ENCODE data around the gene CEPT1.
A peak's percentile ranks its signal among the peaks of the same experiment; 100 is the strongest.

CEPT1 gene

GRCh38 chr1:111193712-111194480 is 53.9 kb downstream of the CEPT1 start:
- DNase-seq: no peak

GRCh38 chr1:111195002-111195684 is 55.1 kb downstream of the CEPT1 start:
- no peak for DNase-seq

DNA sequence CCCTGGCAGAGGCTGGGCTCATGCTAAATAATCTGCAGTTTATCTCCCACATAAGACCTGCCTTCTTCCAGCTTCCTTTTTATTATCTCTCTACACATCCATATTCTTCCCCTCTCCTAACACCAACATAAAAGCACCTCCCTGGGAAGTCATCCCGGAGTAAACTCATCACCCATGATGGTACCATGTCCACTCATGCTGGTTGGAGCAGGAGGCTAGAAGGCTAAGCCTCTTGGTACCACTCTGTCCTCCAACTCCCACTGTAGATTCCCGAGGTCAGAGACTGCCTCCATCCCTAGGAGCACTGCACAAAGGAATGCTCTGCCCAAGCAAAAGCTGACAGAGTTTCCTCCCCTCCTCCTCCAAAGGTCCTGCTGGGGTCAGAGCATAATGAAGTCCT is 56.2 kb downstream of the CEPT1 start:
- no peak for DNase-seq

- DNase-seq: peak in 1 of 2 experiments; percentile 50
Measured at GRCh38 chr1:111197598-111198284, 57.7 kb downstream of the CEPT1 start.

DNA sequence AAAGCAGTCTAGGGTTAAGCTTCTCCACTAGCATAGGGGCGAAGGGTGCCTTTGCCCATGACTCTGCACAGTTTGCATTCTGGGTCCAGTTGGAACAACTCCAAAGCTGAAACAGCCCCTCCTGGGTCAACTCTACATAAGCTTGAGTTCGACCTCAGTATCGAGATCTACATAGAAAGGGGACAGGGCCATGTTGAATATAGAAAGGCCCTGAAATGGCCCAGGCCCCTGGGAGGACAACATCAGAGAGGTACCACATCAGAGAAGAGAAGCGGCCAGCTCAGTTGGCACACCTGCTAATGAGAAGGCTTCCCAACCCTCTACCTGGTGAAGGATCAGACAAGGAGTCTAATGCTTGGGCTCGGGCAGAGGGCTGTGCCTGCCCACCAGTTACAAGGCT is 58.8 kb downstream of the CEPT1 start:
- no peak for DNase-seq

DNA sequence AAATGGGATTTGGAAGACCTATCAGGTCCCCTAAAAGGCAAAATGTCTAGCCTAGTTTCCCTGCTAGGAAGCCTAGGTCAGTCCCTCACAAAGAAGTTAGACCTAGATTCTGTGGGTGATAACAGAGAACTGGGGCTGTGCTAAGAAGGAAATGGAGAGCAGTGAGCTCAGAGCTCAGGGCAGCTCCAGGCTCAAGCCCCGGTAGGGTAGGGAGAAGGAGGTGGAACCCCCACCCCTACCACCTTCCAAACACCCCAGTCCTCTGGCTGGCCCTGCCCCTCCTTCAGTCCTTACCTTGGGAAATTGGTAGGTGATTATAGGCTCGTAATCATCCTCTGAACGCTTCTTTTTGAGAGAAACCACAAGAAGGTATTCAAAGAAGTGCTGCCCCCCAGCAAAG is 59.3 kb downstream of the CEPT1 start:
- DNase-seq: no peak

DNA sequence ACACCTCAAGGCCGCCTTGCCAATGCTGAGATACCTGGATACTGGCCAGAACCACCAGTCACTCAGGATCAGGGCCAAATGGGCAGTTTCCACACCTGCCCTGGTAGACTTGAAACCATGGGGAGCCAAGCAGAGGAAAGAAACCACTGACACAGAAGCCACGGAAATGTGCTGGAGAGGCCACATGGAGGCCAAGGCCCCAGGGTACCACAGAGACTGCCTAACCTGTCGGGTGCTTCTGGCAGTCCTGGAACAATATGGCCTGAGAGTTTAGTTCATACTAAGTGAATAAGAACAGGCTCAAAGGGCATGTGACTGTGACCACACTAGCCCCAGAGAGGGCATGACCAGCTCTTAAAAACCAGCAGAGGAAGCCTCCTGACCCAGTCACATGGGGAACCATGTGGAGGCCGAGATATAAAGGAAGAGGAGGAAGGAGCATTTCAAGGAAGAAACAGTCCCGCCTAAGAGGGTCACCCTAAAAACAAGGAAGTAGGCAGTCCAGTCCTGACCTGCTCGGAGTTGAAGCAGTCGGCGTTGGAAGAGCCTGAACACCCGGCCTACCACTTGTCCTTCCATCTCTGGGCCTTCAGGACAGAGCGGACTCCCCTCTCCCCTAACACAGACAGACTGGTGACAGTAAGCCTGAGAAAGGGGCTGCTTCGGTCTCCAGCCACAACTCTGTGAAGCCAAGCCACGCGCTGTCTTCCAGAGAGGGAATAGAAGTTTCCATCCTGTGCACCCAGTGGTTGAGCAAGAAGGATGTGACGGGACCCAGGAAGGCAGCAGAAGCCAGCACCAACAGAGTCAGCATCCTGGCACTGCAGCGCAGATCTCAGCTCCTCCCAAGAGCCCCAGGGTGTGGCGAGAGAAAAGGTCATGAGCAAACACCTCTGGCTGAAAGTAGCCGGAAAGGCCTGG is 60.1 kb downstream of the CEPT1 start, which contains the start of gene DENND2D:
Gene DENND2D (minus strand): TSS at position 766 of the 921 bp plus-strand sequence. CDS start 187 bp downstream, at position 579.
- no peak for DNase-seq

- no peak for DNase-seq
Measured at GRCh38 chr1:111200802-111201161, 60.8 kb downstream of the CEPT1 start.

GRCh38 chr1:111201275-111202090 is 61.5 kb downstream of the CEPT1 start:
- no peak for DNase-seq

- no peak for DNase-seq
Measured at GRCh38 chr1:111202366-111202706, 62.3 kb downstream of the CEPT1 start.

DNA sequence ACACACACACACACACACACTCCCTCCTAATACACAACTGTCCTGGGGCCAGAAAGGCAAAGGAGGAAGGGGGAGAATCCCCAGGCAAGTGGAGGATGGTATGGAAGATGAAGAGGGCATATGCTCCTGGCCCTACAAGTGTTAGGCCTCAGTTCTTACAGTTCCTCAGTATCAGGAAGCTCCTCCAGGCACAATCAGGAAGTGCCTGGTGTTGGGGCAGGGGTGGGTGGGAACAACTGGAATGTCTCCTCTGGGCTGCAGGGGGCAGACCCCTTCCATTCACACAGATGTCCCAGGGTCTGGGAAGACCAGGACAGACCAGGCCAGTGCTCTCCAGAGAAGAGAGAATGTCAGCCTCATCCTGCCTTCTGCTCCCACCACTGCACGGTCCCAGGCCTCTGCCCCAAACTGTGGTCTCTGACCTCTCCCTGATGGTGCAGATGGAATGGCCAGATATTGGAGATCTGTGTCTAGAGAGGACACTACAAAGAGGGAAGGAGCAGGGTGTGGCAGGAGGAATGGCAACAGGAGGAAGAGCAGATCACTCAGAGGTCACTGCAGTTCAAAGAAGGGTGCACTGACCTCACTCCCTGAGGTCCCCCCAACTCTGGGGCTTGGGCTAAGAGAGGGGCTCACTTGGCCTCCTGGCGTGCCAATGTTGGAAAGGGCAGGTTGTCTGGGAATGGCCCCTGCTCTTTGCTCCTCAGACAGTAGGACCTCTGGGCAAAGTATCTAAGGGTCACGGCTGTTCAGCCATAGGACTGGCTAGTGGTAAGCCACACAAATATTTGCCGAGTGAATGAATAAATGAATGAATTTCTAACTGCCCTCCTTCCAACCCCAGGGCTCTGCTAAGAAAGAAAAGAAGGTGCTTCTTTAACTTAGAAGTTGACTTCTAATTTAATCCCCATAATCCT is 62.9 kb downstream of the CEPT1 start:
- DNase-seq: peak; percentile 11 to 38

DNA sequence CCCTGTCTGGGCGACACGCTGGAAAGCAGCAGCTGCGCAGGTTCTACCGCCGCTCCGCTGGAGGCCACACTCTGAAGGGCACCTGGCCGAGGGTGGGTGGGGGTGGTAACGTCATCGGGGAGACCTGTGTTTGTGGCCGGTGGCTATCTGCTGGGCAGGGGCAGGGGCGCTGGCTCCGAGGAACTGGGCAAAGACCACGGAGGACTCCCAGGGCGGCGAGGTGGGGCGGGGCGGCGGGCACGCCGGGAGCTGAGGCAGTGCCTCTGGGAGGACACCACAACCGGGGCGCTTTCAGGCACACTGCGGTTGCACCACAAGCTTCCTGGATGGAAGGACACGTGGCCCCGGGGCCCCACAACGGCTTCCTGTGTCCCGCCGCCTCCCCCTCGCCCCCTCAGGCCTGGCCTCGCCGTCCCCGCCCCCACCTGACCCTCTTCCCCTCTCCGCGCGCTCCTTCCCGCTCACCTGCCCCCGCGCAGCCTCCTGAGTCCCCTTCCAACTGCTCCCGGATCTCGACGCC is 63.7 kb downstream of the CEPT1 start:
- DNase-seq: peak in 1 of 2 experiments; percentile 82

DNA sequence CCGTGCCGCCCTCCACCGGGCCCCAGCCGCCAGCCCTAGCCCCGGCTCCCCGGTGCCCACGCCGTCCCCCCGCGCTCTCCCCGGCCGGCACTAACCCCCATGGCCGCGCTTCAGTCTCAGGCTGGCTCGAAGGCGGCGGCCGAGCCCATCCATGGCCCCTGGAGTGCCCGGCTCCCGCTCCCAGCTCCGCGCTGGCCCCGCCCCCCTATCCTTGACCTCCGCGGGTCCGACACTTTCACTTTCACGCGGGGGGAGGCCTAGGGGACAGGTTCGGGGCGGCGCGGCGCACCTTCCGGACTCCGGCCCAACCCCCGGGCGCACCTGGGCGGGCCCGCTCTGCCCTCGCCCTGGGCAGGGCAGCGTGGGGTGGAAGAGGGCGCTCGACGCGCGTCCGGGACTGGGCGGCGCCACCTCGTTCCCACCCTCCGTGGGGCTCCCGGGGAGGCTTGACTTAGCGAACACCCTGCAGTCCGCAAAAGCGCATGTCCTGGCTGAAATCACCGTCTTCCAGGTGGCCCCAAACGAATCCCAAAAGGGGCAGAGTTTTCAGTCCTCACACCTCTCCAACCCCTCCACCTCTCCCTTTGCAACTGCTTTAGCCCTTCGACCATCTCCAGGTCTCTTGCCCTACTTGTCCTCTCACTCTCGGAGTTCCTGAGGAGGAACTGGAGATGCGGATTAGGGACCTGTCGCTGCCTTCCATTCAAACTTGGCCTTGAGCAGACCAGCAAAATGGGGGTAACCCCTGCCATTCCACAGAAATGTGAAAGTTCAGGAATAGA is 64.4 kb downstream of the CEPT1 start:
- DNase-seq: peak in 1 of 2 experiments; percentile 71

GRCh38 chr1:111204983-111205713 is 65.1 kb downstream of the CEPT1 start:
- no peak for DNase-seq

DNA sequence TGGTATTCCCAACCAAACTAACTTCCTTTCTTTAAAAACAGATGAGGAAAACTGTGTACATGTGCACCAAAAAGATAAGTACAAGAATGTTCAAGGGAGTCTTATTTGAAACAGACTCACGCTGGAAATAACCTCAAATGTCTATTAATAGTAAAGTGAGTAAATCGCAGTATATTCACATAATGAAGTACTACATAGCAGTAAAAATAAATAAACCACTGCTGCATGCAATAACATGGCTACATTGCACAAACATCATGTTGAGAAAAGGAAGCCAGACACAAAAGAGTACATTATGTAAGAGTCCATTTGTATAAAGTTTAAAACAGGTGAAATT is 65.7 kb downstream of the CEPT1 start:
- DNase-seq: no peak

GRCh38 chr1:111208921-111209320 is 68.9 kb downstream of the CEPT1 start:
- no peak for DNase-seq

DNA sequence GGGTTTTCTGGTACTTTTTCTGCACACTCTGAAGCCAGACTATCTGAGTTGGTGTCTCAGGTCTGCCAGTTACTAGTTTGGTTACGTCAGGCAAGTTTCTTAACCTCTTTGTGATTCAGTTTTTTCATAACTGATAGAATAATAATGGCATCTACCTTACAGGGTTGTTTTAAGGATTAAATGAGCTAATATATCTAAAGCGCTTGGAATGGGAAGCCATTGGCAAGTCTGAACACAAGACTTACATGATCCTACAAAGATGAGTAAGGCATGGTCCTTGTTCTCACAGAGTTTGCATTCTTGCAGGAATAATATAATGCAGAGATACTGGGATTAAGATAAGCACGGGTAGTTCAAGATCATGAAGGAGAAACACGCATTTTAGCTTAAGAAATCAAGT is 69.6 kb downstream of the CEPT1 start:
- DNase-seq: no peak

DNA sequence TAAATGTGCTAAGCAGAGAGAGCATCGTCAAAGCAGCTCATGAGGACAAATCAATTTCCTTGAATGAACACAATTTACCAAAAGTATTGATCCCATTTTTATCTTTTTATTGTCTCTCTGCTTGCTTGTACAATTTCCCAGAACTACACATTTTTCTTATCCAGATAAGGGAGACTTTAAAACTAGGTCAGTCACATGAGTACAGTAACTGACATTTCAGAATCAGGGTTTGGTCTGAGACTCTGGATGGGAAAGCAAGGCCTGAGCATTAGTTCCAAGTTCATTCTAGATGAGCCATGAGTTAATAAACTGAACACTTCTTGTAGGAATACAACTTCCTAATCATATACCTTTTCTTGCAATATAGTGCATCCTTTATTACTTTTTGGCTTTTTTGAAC is 71.9 kb downstream of the CEPT1 start:
- no peak for DNase-seq
